Measurements from ENCODE around the gene PI4KA.
"Not testable (repeated sequence)": the region's sequence is repeated elsewhere in the genome, so short reads cannot be mapped to it uniquely, and the experiment has no call there.

DNA sequence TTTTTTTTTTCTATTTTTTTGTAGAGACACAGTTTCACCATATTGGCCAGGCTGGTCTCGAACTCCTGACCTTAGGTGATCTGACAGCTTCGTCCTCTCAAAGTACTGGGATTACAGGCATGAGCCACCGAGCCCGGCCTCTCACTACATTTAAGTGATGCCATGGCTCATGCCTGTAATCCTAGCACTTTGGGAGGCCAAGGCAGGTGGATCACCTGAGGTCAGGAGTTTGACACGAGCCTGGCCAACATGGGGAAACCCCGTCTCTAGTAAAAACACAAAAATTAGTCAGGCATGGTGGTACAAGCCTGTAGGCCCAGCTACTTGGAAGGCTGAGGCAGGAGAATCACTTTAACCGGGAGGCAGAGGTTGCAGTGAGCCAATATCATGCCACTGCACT, 165.7 kb downstream of the PI4KA start:
- not testable (repeated sequence) for TF ChIP-seq POLR2A (IDR thresholded peaks at IDR 0.05)
- TF ChIP-seq, protein P1, sequence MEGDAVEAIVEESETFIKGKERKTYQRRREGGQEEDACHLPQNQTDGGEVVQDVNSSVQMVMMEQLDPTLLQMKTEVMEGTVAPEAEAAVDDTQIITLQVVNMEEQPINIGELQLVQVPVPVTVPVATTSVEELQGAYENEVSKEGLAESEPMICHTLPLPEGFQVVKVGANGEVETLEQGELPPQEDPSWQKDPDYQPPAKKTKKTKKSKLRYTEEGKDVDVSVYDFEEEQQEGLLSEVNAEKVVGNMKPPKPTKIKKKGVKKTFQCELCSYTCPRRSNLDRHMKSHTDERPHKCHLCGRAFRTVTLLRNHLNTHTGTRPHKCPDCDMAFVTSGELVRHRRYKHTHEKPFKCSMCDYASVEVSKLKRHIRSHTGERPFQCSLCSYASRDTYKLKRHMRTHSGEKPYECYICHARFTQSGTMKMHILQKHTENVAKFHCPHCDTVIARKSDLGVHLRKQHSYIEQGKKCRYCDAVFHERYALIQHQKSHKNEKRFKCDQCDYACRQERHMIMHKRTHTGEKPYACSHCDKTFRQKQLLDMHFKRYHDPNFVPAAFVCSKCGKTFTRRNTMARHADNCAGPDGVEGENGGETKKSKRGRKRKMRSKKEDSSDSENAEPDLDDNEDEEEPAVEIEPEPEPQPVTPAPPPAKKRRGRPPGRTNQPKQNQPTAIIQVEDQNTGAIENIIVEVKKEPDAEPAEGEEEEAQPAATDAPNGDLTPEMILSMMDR (IDR thresholded peaks at IDR 0.05) = not testable (repeated sequence)

Data from breast epithelium (tissue), 3 donors.